DOHH2 (cell line): ENCODE data around the gene NSD2.
A peak's percentile ranks its signal among the peaks of the same experiment; 100 is the strongest.

ENCODE experiments used
- H3F3A ChIP-seq: fragments of 200-600 bp; sonication (generic), shearing (Covaris generic); 2 replicates; pipeline ENCODE4 v1.6.0; 2016; ENCODE audit warnings: antibody characterized with exemption, mild to moderate bottlenecking; ENCODE audit not compliant: control insufficient read depth, insufficient read depth
- H3K27ac ChIP-seq: fragments of 200-600 bp; sonication (generic); 2 replicates; pipeline ENCODE4 v1.5.1; 2014; ENCODE audit warnings: low read depth, mild to moderate bottlenecking, low read length, moderate library complexity
- H3K27me3 ChIP-seq: fragments of 200-600 bp; sonication (generic); 2 replicates; pipeline ENCODE4 v1.6.1; 2014; ENCODE audit warnings: mild to moderate bottlenecking, low read length, mixed read lengths; ENCODE audit not compliant: control insufficient read depth
- H3K36me3 ChIP-seq: fragments of 200-600 bp; sonication (generic); 2 replicates; pipeline ENCODE4 v1.6.1; 2014; ENCODE audit warnings: mild to moderate bottlenecking, low read length, moderate library complexity, mixed read lengths; ENCODE audit not compliant: control insufficient read depth
- H3K4me1 ChIP-seq: fragments of 200-600 bp; sonication (generic); 2 replicates; pipeline ENCODE4 v1.6.1; 2014; ENCODE audit warnings: mild to moderate bottlenecking, low read length, mixed read lengths; ENCODE audit not compliant: control insufficient read depth
- H3K4me2 ChIP-seq: fragments of 200-600 bp; sonication (generic); 2 replicates; pipeline ENCODE4 v1.6.0; 2014; ENCODE audit warnings: mild to moderate bottlenecking, low read length, moderate library complexity
- H3K4me3 ChIP-seq: fragments of 200-600 bp; sonication (generic); 2 replicates; pipeline ENCODE4 v1.5.1; 2014; ENCODE audit warnings: mild to moderate bottlenecking, low read length, mixed read lengths
- H3K79me2 ChIP-seq: fragments of 200-600 bp; sonication (generic); 2 replicates; pipeline ENCODE4 v1.6.1; 2014; ENCODE audit warnings: mild to moderate bottlenecking, low read length, mixed read lengths; ENCODE audit not compliant: control insufficient read depth
- H3K9me2 ChIP-seq: fragments of 200-600 bp; sonication (generic); replicated peaks from 2 replicates; pipeline ENCODE4 v1.6.1; 2014; ENCODE audit warnings: mild to moderate bottlenecking, low read length, mixed read lengths; ENCODE audit not compliant: control insufficient read depth
- H3K9me3 ChIP-seq: fragments of 200-600 bp; sonication (generic); 2 replicates; pipeline ENCODE4 v1.6.1; 2014; ENCODE audit warnings: antibody characterized with exemption, low read length, mixed read lengths; ENCODE audit not compliant: control insufficient read depth, insufficient read depth
- H4K20me1 ChIP-seq: fragments of 200-600 bp; sonication (generic); 2 replicates; pipeline ENCODE4 v1.6.0; 2014; ENCODE audit warnings: low read depth, mild to moderate bottlenecking, antibody characterized with exemption, low read length, moderate library complexity; ENCODE audit not compliant: control insufficient read depth, insufficient read depth
- CTCF ChIP-seq: fragments of 200-600 bp; sonication (generic); IDR thresholded peaks from one replicate; pipeline ENCODE4 v1.5.1; 2014; ENCODE audit warnings: antibody characterized with exemption, mild to moderate bottlenecking, low read depth, low read length; ENCODE audit not compliant: poor library complexity, severe bottlenecking
- EZH2phosphoT487 ChIP-seq: fragments of 200-600 bp; sonication (generic); IDR thresholded peaks from 2 replicates; pipeline ENCODE4 v1.6.1; 2017; ENCODE audit warnings: borderline replicate concordance, mild to moderate bottlenecking, antibody characterized with exemption, low read length, moderate library complexity, mixed read lengths

NSD2 gene

GRCh38 chr4:1896658-1896991 lies 25.4 kb downstream of the NSD2 start:
- Histone ChIP-seq H3K27me3 (no peaks in the 10 kb centered on the region), H3F3A (peaks cover 26% of the 10 kb centered on the region), H3K27ac (no peak overlapping the region), H3K79me2 (peaks cover 100% of the 10 kb centered on the region), H3K4me2 (no peak overlapping the region), H3K4me3 (no peak overlapping the region), H3K9me2 (no peaks in the 10 kb centered on the region), H3K36me3 (peaks cover 61% of the 10 kb centered on the region), H3K9me3 (no peaks in the 10 kb centered on the region), H3K4me1 (peaks cover 49% of the 10 kb centered on the region), H4K20me1 (peaks cover 43% of the 10 kb centered on the region)
- TF ChIP-seq EZH2phosphoT487 (no peak), CTCF (no peak)

GRCh38 chr4:1898007-1898406 lies 26.8 kb downstream of the NSD2 start:
- TF ChIP-seq EZH2phosphoT487, result no peak
- no peak for TF ChIP-seq CTCF
- peaks cover 100% of the 10 kb centered on the region for H3K79me2 ChIP-seq
- no peak overlapping the region for H3K4me3 ChIP-seq
- no peak overlapping the region; the same call in 1 of the 2 replicates for H3K4me2 ChIP-seq
- peaks cover 69% of the 10 kb centered on the region for H3K36me3 ChIP-seq
- H4K20me1 ChIP-seq, result peaks cover 45% of the 10 kb centered on the region
- H3K9me2 ChIP-seq, result no peaks in the 10 kb centered on the region
- H3K27me3 ChIP-seq, result no peaks in the 10 kb centered on the region
- no peaks in the 10 kb centered on the region for H3K9me3 ChIP-seq
- H3K4me1 ChIP-seq, result peaks cover 49% of the 10 kb centered on the region
- 0 out of 2 replicates have a peak overlapping the region, but pooled peaks have one; percentile 65 for H3K27ac ChIP-seq
- H3F3A ChIP-seq, result peaks cover 24% of the 10 kb centered on the region

- no peaks in the 10 kb centered on the region for H3K9me3 ChIP-seq
- H4K20me1 ChIP-seq, result peaks cover 43% of the 10 kb centered on the region
- H3K4me1 ChIP-seq, result peaks cover 49% of the 10 kb centered on the region
- peaks cover 99% of the 10 kb centered on the region for H3K79me2 ChIP-seq
- H3K36me3 ChIP-seq, result peaks cover 68% of the 10 kb centered on the region
- peak overlapping the region; percentile 43 for H3K4me2 ChIP-seq
- H3K27me3 ChIP-seq, result no peaks in the 10 kb centered on the region
- H3K9me2 ChIP-seq, result no peaks in the 10 kb centered on the region
- peak overlapping the region; percentile 6; the same call in 1 of the 2 replicates for H3K4me3 ChIP-seq
- peaks cover 23% of the 10 kb centered on the region for H3F3A ChIP-seq
- peak overlapping the region; percentile 65 for H3K27ac ChIP-seq
- TF ChIP-seq EZH2phosphoT487 (no peak), CTCF (no peak)
Observed at GRCh38 chr4:1898681-1899080, 27.5 kb downstream of the NSD2 start.
